ENCODE data around the gene DNAJC11.

Gene DNAJC11

GRCh38 chr1:6585081-6585722, 116.4 kb downstream of the DNAJC11 start:
- Histone ChIP-seq H3K4me3 (ENCODE audit: low read depth in 1 of 2, low read length in 2 of 2) (no peak overlapping the region), H3K9ac (ENCODE audit: low read depth in 1 of 2, low read length in 2 of 2) (no peak overlapping the region), H3K27ac (ENCODE audit: low read depth, low read length) (no peak overlapping the region), H3K36me3 (ENCODE audit: control insufficient read depth in 1 of 2, insufficient read depth in 2 of 2, low read length in 2 of 2) (peaks cover 20 to 36% of the 10 kb centered on the region in 2 donors), H3K4me1 (ENCODE audit: control insufficient read depth in 1 of 2, insufficient read depth in 2 of 2, low read length in 2 of 2) (peaks cover 35 to 40% of the 10 kb centered on the region in 2 donors), H3K9me3 (ENCODE audit: control insufficient read depth in 1 of 2, low read length in 2 of 2) (no peaks in the 10 kb centered on the region), H3K27me3 (ENCODE audit: control insufficient read depth in 1 of 2, insufficient read depth in 2 of 2, low read length in 2 of 2) (no peaks in the 10 kb centered on the region)
